PC-3 (cell line): Measurements from ENCODE around the gene MARCHF6.

Source experiments
- CTCF ChIP-seq: fragments of 300-600 bp; sonication (generic); conservative IDR thresholded peaks from 2 replicates; pipeline ENCODE4 v1.5.1; 2017; ENCODE audit warnings: antibody characterized with exemption, low read depth, mild to moderate bottlenecking, low read length
- EZH2 ChIP-seq: fragments of 300-600 bp; sonication (generic); IDR thresholded peaks from one replicate; pipeline ENCODE4 v1.6.1; 2017; ENCODE audit warnings: antibody characterized with exemption, mild to moderate bottlenecking, low read length; ENCODE audit not compliant: unreplicated experiment
- EZH2phosphoT487 ChIP-seq: fragments of 300-600 bp; sonication (generic); IDR thresholded peaks from 2 replicates; pipeline ENCODE4 v1.6.1; 2018; ENCODE audit warnings: mild to moderate bottlenecking, antibody characterized with exemption, low read length, borderline replicate concordance

GRCh38 chr5:10370931-10371330 lies 17.4 kb downstream of the MARCHF6 start:
- no peak for TF ChIP-seq CTCF
- TF ChIP-seq EZH2 = no peak
- no peak for TF ChIP-seq EZH2phosphoT487
